HG02610 (cell line): Measurements from ENCODE around the gene NEK1.
"Not testable (repeated sequence)": the region's sequence is repeated elsewhere in the genome, so short reads cannot be mapped to it uniquely, and the experiment has no call there.

ENCODE experiments used
- ATAC-seq: cut with Tn5 transposase; IDR thresholded peaks from one replicate; pipeline ENCODE4 v1.9.1; 2021; ENCODE audit warnings: mild to moderate bottlenecking, moderate library complexity; ENCODE audit not compliant: unreplicated experiment

NEK1 gene

DNA sequence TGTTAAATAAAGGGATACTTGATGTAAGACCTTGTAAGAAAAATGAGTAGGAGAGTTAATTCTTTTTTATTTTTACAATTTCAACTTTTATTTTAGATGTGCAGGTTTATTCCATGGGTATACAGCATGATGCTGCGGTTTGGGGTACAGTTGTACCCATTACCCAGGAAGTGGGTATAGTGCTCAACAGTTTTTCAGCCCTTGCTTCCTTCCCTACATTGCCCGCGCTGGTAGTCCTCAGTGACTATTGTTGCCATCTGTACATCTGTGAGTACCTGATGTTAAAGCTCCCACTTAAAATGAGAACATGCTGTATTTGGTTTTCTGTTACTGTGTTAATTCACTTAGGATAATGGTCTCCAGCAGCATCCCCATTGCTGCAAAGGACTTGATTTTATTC lies 17.7 kb upstream of the NEK1 start:
- no peak for ATAC-seq

DNA sequence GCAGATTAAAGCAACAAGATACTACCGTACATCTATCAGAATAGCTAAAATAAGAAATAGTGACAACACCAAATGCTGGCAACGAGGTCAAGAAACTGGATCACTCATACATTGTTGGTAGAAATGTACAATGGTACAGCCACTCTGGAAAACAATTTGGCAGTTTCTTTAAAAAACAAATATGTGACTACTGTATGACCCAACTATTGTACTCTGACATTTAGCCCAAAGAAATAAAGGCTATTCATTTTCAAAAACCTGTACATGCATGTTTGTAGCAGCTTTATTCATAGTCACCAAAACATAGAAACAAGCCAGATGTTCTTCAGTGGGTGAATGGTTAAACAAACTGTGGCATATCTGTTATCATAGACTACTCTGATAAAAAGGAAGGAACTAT lies 16.2 kb upstream of the NEK1 start:
- ATAC-seq, result no peak

DNA sequence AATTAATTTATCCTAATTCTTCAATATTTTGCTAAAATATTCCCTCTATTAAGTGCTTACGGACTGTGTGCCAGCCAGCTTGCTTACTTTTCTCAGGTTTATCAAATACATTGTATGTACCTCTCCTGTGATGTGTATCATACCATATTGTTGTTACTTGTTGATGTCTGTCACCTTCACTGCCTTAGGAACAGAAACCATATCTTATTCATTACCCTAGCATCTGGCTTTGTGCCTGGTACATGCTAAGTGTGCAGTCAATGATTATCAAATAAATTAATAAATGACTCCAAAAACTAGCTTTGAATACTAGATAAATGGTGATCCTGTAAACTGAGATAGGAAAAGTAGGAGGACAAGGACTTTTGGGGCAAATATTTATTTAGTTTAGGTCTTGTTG lies 14.9 kb upstream of the NEK1 start:
- peak; percentile 41 for ATAC-seq

DNA sequence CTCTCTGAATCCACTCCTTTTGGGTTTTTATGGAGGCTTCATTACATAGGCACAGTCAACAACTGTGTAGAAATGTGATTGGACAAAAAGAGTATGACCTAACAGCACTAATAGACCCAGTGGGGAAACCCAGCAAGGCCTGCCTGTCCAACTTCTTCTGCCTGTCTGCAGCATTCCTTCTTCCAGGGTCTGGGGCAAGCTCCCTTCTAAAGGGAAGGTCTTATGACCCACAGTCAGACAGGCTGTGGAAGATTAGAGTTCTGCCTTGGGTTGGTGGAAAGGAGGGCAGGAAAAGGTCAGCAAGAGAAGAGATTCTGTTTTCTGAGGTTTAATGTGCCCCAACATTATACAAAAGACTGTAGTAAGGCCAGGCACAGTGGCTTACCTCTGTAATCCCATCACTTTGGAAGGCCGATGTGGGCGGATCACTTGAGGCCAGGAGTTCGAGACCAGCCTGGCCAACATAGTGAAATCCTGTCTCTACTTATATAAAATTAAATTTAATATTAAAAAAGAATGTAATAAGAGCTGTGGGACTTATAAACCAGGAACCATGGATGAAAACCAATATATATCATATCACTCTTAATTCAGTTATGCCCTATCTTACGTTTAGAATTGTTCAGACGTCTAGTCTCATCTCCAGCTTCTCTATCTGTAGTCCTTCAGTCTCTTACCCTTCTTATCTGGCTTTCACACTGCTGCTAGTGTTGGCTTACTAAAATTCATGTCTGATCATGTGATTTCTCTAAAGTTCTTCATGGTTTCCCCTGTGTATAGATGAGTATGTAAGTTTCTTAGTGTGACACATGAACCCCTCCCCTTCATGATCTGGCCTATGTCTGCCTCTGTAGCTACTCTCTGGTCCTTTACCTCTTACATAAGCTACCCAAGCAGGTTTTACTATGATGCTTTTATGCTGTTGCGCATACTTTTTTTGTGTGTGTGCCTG lies 14.2 kb upstream of the NEK1 start:
- peak; percentile 45 for ATAC-seq

DNA sequence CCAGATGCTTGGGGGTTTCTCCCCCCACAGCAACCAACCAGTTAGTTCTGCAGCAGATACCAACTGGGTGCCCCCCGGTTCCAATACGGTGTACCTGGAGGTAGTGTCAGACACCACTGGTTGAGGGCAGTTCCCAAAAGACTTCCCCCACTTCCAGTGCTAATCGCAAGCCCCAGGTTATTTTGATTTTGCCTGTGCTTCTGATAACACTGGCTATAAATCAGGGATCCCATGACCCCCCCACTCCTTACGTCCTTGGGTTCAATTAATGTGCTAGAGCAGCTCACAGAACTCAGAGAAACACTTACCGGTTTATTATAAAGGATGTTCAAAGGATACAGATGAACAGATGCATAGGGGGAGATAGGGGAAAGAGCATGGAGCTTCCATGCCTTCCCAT lies 13.5 kb upstream of the NEK1 start:
- no peak for ATAC-seq

DNA sequence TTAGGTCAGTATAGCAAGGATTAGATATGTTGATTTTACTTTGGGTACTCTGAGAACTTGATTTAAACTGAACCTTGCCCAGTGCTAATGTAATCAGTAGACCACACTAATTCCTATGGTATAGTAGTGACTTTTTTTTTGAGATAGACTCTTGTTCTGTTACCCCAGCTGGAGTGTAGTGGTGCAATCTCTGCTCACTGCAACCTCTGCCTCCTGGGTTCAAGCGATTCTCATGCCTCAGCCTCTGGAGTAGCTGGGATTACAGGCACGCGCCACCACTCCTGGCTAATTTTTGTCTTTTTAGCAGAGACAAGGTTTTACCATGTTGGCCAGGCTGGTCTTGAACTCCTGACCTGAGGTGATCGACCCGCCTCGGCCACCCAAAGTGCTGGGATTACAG lies 11.6 kb upstream of the NEK1 start:
- ATAC-seq, result not testable (repeated sequence)

DNA sequence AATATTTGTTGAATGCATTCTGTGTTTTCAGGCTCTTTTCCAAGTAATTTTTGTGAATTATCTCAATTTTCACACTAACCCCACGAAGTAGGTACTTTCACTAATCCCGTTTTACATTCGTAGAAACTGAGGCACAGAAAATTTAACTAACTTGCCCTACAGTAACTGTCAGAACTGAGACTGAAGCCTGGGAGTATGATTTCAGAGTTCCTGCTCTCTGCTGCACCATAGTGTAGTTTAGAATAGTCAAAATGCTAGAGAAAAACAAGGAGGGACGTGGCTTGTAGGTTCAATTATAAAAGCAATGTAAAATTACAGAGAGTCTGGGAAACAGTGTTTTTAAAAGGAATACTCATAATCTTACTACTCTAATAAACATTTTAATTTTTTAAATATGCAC lies 10.2 kb upstream of the NEK1 start:
- ATAC-seq, result no peak

DNA sequence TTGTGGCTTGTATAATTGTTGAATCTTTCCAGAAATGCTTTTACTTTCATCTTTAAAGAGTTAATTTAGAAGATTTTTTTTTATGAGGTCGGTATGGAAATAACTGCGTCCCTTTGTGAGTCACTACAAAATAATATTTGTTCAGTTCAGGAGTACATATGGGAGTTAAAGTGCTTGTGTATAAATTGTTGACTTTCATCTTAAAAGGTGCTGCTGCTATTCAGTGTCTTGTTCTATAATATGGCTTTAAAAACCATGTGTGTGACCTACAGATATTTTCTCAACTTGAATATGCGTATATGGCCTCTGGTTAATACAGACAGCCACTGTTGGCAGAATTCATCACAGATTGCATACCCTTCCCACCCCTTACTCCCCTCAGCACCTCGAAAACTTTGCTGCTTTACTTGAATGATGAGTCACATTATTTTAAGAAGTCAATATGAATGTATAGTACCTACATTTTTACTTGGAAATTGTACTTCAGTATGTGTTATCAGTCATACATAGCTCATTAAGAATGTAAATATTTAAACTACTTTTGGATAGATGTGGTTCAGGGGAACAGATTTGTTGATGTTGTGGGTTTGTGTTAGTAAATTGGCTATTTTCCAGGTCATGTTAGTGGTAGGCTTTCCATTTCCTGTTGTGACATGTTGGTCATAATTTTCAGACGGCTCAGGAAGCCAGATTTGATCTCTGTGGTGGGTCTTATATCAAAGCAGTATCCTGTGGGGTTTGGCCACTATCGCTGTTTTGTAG lies 9.5 kb upstream of the NEK1 start:
- ATAC-seq, result peak; percentile 12

DNA sequence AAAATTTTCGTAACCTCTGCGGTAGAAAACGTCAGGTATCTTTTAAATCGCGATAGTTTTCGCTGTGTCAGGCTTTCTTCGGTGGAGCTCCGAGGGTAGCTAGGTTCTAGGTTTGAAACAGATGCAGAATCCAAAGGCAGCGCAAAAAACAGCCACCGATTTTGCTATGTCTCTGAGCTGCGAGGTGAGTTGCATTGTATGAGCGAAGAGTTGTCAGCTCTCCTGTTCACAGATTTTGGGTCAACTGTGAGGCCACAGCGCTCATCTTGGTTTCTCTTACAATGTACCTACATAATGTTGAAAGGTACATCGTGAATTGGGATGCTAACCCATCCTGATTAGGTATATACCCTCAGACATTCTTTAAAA lies 8.5 kb upstream of the NEK1 start:
- ATAC-seq, result no peak

DNA sequence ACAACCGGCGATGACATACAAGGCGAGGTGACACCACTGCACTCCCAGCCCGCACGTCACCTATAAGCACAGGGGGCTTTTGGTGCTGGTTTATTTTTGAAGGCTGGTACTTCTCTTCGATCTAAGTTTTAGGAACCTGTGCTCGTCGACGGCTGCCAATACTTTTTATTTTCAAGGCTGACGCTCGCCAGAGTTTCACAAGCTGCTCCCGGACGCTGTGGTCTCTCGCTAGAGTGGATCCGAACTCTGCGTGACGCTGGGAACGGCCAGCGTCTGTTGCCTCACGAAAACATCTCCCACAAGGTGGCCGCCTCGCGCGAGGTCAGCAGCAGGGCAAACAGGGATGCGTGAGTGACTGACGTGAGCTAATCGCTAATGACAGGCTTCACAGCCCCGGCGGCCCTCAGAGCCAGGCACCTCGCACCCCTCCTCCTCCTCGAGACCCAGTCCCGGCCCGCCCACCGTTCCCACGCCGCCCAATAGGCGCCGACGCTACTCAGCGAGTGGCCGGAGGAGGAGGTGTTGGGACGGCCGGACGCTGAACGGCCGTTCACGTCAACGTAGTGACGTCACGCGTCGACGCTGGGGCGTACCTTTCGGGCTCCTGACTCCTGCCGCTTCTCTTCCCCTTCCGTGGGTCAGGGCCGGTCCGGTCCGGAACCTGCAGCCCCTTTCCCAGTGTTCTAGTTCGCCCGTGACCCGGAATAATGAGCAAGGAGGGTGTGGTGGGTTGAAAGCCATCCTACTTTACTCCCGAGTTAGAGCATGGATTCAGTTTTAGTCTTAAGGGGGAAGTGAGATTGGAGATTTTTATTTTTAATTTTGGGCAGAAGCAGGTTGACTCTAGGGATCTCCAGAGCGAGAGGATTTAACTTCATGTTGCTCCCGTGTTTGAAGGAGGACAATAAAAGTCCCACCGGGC lies 7.8 kb upstream of the NEK1 start, which contains the start of gene CLCN3:
TSS of gene CLCN3 (plus strand) at position 621 of the 922 bp plus-strand sequence. CDS start 15,351 bp downstream, outside the sequence.
- peak; percentile 96 for ATAC-seq

DNA sequence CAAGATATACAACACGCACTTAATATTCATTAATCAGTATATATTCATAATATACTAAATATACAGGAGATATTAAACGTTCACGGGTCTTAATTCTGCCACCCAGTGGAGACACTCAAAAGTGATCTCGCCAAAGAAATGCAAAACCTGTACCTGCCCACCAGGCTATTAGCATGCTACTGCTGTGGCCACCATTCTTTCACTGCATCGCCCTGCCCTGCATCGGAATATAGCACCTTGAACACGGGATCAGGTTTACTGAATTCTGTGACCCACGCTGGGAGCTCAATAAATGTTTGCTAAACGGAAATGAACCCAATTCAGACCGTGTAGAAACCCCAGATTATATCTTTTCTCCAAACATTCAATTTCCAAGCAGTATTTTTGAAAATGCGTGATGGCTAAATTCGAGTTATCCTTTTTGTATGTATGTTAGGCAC lies 7.2 kb upstream of the NEK1 start:
- peak; percentile 30 for ATAC-seq

DNA sequence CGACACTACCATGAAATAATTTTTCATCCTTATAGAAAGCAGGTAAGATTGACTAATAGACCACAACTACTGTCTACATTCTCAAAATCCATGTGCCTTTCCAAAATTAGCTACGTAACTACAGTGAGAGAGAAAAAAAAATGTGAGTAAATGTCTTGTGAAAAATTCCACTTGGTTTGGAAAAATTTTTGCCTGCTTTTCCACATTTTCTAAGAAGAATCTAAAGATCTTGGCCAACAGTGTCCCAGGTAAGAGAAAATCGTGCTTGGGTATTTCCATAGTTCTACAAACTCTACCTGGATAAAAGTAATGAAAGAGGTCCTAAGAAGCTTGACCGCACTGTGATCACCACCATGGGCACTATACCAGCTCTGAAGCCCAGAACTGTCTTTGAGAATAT lies 6.6 kb upstream of the NEK1 start:
- ATAC-seq, result no peak

DNA sequence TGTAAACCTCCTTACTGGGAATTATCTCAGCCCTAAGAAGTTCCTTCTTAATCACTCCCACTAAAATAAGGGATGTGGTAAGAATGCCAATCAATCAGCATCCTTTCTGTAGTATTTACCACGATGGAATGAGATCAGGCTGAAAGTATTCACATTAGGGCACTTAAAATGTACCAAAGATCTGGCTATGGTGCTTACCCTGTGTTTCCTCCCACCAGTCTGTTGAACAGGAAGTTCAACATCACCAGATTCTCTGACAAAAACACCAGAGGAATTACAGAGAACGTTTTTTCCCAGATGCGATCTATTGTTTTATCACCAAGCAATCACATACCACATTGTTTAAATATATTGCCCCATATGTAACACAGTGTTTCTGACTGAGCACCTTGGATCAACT lies 5.9 kb upstream of the NEK1 start:
- ATAC-seq, result no peak

DNA sequence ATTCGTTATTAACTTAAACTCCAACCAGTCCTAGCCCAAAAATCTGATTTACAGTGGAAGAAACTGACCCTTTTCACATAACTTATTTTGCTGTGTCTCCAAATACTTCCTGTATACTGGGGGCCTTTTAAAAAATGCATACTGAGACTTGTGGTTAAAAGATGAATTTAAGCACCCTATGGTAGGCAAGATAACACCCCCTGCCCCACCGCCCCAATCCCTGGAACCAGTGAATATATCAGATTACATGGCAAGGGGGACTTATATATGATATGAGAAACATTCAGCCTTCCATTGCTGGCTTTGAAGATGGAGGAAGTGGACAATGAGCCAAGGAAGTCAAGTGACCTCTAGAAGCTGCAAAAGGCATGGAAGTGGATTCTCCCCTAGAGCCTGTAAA lies 4.9 kb upstream of the NEK1 start:
- no peak for ATAC-seq

DNA sequence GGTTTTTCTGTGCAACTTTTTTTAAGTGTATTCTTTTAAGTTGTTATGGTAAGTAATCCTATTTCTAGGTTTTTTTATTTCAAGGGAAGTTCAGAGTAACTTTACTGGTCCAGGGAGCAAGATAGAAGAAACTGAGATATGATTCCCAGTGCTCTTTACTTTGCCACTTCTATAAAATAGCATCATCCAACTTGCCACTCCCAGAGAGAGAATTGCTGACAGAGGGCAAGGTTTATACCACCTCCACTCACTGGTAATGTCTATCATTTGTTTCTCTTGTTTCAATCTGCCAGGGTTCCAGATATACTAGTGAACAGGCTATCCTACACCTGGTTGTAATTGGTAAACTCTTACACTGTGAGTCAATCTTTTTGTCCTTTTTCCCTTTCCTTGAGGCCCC lies 4.5 kb upstream of the NEK1 start:
- ATAC-seq, result no peak

DNA sequence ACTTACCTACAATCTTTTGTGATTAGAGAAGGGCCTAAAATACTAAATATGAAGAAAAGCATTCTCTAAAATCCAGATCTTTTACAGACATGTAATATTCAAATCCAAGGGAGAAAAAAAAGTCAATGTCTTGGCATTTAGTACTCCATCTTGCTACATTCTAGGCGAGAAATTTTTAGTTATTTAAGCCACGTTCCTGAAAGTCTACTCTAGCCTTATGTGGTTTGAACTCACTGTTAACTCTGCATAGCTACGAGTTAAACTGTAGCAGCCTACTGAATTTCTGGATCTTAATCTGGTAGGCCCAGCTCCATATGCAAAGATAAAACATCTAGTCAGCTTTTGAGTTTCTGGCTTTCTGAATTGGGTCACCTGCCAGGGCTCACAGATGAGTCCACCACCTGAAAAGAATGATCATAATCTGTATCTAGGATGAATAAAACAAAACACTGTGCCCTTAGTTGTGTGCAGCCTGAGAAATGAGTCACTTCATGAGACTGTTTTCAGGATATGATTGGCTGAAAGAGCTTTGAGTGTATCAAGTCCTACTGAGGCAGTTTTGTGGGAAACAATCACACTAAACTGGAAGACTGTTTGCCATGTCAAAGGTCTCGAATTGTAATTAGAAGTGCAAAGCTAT lies 3.2 kb upstream of the NEK1 start:
- ATAC-seq, result no peak

DNA sequence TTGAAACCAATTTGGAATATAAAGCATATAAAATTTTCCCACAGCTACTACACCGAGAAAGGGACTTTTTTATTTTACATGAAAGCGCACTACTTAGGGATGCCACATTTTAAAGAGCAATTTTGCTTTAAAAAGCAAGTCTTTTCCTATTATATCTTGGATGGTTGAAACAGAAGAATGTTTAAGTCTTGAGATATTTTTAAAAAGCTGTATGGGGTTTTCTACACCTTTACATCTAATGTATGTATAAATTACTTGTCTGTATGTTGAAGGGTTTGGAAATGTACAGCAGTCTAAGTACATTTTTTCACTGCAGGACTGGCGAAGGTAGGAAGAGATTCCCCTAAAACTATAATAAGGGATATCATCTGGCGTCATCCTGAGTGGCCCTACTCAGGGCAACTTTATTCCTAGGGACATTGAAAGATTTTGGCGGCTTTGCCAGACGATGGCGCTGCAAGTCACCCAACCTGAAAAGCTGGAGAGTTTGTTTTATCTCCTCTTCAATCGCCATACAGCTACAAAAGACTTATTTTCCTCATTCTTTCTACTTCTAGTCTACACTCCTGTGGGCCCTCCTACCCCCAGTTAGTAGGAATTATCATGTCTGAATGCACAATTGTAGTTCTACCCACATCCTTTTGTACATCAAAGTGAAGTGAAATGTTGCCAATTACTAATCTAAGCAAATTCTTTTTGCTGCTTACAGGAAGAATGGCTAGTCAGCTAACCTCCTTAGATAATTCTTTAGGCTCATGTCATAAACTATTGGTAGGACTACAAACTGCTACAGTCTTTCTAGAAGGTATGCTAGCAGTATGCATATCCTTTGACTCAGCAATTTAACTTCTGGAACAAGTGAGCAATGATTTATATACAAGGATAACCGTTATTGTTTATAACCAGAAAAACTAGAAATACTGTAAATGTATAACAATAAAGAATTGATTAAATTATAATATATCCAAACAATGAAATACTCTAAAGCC lies 782 bp upstream of the NEK1 start:
- peak; percentile 26 for ATAC-seq

DNA sequence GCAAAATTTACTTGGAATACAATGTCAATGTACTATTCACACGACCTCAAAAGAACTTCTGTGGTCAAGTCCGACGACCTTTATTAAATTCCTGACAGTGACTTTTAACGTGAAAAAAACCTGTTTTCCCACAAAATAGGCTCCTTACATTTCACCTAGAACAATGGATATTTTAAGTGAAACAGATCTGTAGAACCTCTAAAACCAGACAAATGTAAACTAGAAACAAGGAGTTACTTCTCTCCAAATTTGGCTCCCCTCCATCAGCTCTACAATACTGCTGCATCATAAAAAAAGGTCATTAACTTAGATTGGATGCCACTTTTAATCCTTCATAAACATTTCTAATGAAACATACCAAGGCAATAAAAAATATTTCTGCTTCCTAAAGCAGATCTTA lies 1.2 kb downstream of the NEK1 start:
- no peak for ATAC-seq

DNA sequence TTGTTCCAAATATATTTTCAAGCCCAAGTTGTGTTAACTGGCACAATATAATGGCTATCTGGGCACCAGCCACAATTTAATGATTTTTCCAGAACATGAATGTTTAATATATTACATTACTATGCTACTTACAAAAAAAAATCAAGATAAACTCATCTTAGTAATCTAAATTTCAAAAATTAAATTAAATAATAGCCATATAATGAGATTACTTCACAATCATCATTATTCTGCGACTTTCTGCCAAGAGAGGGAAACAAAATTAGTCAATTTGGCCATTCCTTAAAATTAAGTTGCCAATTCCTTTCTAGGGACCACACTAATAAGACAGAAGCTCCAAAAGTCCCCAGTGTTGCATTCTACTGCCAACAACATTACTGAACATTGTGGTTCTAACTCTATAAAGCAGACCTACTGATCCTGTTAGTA lies 7.5 kb downstream of the NEK1 start:
- ATAC-seq, result no peak
